Activated CD8-positive, alpha-beta T cell treated with anti-CD3 and anti-CD28 coated beads for 36 hours (primary cell): ENCODE results near the gene DOC2A. TPM values are rescaled to one million over a fixed set of nuclear protein-coding genes. Genes with fewer than 3 reads are reported as not detected.

ENCODE experiments used
- ATAC-seq: fragments of 200-7000 bp; cut with Tn5 transposase; one replicate; pipeline ENCODE4 v1.10.0; 2021; ENCODE audit warnings: mild to moderate bottlenecking, moderate library complexity
- CTCF ChIA-PET: fragments of 350-600 bp; sonication (Branson Sonifier 250); formaldehyde crosslinking; loops from one replicate; lab custom pipeline; 2021; ENCODE audit warnings: antibody characterized with exemption; lab: Charles Lee
- POLR2A ChIA-PET: fragments of 350-600 bp; sonication (Branson Sonifier 250); formaldehyde crosslinking; loops from one replicate; lab custom pipeline; 2021; ENCODE audit warnings: antibody characterized with exemption; lab: Charles Lee
- DNase-seq: peaks from one replicate; pipeline ENCODE4 v3.0.0-alpha.2; 2020
- H3K27ac Mint-ChIP-seq: one replicate; pipeline ENCODE4 v1.8.0; 2021; ENCODE audit warnings: mild to moderate bottlenecking, mixed read lengths
- H3K27me3 Mint-ChIP-seq: one replicate; pipeline ENCODE4 v1.8.0; 2021; ENCODE audit warnings: mixed read lengths
- H3K36me3 Mint-ChIP-seq: one replicate; pipeline ENCODE4 v1.8.0; 2021; ENCODE audit warnings: low read depth, mixed read lengths
- H3K4me1 Mint-ChIP-seq: one replicate; pipeline ENCODE4 v1.8.0; 2021; ENCODE audit warnings: low read depth, mixed read lengths
- H3K4me3 Mint-ChIP-seq: one replicate; pipeline ENCODE4 v1.8.0; 2021; ENCODE audit warnings: mild to moderate bottlenecking, moderate library complexity, mixed read lengths
- H3K9me3 Mint-ChIP-seq: one replicate; pipeline ENCODE4 v1.8.0; 2021; ENCODE audit warnings: mixed read lengths
- CTCF ChIP-seq: fragments of 200-600 bp; IDR thresholded peaks from one replicate; pipeline ENCODE4 v1.8.0; 2022; ENCODE audit warnings: antibody characterized with exemption, mild to moderate bottlenecking
- intact Hi-C: fragments of 100-400 bp; cut with micrococcal nuclease; formaldehyde crosslinking; loops from one replicate; pipeline ENCODE4 v1.10.0; 2022
- total RNA-seq, 2 experiments: library from RNA; stranded (reverse); gene quantifications; one replicate each; pipeline ENCODE4 v1.2.3, GENCODE V29; 2021

The DOC2A gene
- total RNA-seq, 2 experiments from 2014 or later = 0.68 to 1.8 TPM

DNA sequence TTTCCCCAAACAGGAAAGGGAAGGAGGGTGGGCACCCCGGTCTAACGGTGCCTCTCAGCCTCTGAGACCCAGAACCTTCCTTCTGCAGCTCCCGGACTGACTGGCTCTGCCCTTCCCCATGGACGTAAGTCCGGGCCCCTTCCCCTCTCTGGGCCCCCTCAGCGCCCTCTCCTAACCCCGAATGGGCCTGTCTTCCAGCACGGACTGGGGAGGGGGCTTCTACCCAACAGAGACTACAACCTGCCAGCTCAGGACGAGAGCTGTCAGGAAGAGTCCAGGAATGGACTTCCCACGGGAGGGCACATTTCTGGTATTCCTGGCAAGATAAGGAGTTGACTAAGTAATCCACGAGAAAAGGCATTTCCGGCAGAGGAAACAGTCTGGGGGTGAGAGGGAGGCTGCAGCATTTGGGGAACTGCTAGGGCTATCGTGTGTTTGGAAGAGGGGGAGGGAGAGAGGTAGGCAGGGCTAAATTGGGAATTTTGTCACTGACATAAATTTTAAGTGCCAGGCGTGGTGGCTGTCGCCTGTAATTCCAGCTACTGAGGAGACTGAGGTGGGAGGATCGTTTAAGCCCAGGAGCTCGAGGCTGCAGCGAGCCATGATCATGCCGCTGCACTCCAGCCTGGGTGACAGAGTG, 42.7 kb upstream of the DOC2A start:
- intact Hi-C loops = no loop called here
- H3K36me3 Mint-ChIP-seq = no peaks in the 10 kb centered on the region
- POLR2A ChIA-PET = interaction anchor here (1.1 to 4.6 kb wide), 2 partner anchors 11 to 38 kb away, joined by 5 to 44 read pairs; partner anchors contain the start of genes ALDOA and TBX6

DNA sequence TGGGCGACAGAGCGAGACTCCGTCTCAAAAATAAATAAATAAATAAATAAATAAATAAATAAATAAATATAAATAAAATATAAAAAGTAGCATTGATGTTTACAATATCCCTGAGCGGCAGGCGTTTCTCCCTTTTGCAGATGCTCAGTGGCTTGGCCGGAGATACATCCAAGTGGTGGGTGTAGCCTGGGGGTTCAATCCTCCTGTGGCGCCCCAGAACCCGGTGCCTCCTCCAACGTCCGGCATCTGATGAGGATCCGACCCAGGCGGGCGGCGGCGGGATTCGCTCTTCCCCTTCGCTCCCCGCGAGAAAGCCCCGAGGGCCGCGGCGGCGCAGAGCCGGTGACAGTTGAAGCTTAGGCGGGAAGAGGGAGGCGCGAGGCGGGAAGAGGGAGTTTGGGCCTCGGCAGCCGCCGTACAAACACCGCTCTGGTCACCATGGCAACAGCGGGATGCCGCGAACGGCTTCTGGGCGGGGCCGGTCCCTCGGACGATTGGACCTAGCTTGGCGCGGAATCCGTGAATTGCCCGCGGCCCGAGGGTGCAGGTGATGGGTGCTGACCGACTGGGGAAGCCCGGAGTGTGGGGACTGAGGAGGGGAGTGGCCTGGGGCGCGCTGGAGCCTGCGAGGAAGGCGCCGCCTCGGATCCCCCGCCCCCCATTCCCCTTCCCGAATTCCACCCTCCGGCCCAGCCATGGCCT, 42.0 kb upstream of the DOC2A start:
- CTCF ChIA-PET = interaction anchor here (0.7 to 2.8 kb wide), 5 partner anchors 10 to 354 kb away, joined by 3 to 14 read pairs (median 4); partner anchors contain the start of gene TLCD3B
- intact Hi-C loops = no loop called here
- ATAC-seq (peak; percentile 82), DNase-seq (peak; percentile 94)
- no peak for TF ChIP-seq CTCF
- peak overlapping the region; percentile 57 for H3K27ac Mint-ChIP-seq
- H3K36me3 Mint-ChIP-seq = no peaks in the 10 kb centered on the region
- peak overlapping the region; percentile 80 for H3K4me3 Mint-ChIP-seq
- POLR2A ChIA-PET = interaction anchor here (1.1 to 4.6 kb wide), 2 partner anchors 12 to 39 kb away, joined by 5 to 44 read pairs; partner anchors contain the start of genes ALDOA and TBX6
- H3K4me1 Mint-ChIP-seq = peaks cover 16% of the 10 kb centered on the region
- peaks cover 2% of the 10 kb centered on the region for H3K27me3 Mint-ChIP-seq
- no peaks in the 10 kb centered on the region for H3K9me3 Mint-ChIP-seq

More for the DNA sequence above, 42.7 kb upstream of the DOC2A start:
- CTCF ChIA-PET = interaction anchor here (0.7 to 2.8 kb wide), 7 partner anchors 9 to 355 kb away, joined by 3 to 14 read pairs (median 4); partner anchors contain the start of genes TBX6 and TLCD3B
- no peak overlapping the region for H3K27ac Mint-ChIP-seq
- TF ChIP-seq CTCF = no peak
- no peaks in the 10 kb centered on the region for H3K9me3 Mint-ChIP-seq
- H3K4me1 Mint-ChIP-seq = peaks cover 16% of the 10 kb centered on the region
- H3K27me3 Mint-ChIP-seq = peaks cover 2% of the 10 kb centered on the region
- DNase-seq = no peak
- ATAC-seq = peak; percentile 14
- peak overlapping the region; percentile 80 for H3K4me3 Mint-ChIP-seq

- peak overlapping the region; percentile 80 for H3K4me3 Mint-ChIP-seq
- ATAC-seq (no peak), DNase-seq (no peak)
- CTCF ChIA-PET = interaction anchor here (0.8 to 2.8 kb wide), 3 partner anchors 14 to 351 kb away, joined by 3 to 8 read pairs (median 4); partner anchors contain the start of gene ALDOA
- H3K27ac Mint-ChIP-seq = no peak overlapping the region
- intact Hi-C loops = no loop called here
- H3K4me1 Mint-ChIP-seq = peaks cover 16% of the 10 kb centered on the region
- no peaks in the 10 kb centered on the region for H3K9me3 Mint-ChIP-seq
- TF ChIP-seq CTCF = no peak
- POLR2A ChIA-PET = no interaction called here
- H3K27me3 Mint-ChIP-seq = peaks cover 2% of the 10 kb centered on the region
- no peaks in the 10 kb centered on the region for H3K36me3 Mint-ChIP-seq
Measured at GRCh38 chr16:30051518-30051917, 40.7 kb upstream of the DOC2A start.

DNA sequence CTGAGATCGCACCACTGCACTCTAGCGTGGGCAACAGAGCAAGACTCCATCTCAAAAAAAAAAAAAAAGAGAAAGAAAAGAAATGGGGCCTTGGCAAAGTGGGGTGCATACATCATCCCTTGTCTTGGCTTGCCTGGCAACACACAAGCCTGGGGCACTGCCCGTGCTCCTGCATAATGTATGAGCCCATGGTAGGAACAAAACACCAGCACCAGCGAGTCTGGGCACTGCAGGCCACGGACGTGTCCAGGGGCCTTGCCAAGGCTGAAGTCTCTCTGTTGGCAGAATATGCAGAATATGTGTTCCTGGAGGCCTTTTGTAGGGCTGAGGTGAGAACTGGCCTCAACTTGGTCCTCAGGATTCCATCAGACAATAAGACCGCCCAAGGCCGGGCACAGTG, 39.0 kb upstream of the DOC2A start:
- POLR2A ChIA-PET = interaction anchor here (1.1 kb wide), 1 partner anchor 13 kb away, joined by 4 read pairs; no protein-coding TSS in a partner anchor
- H3K27ac Mint-ChIP-seq = no peak overlapping the region
- no peak for TF ChIP-seq CTCF
- H3K4me3 Mint-ChIP-seq = no peak overlapping the region
- ATAC-seq (no peak), DNase-seq (no peak)
- H3K27me3 Mint-ChIP-seq = peaks cover 2% of the 10 kb centered on the region
- H3K36me3 Mint-ChIP-seq = no peaks in the 10 kb centered on the region
- intact Hi-C loops = no loop called here
- H3K4me1 Mint-ChIP-seq = peaks cover 10% of the 10 kb centered on the region
- H3K9me3 Mint-ChIP-seq = no peaks in the 10 kb centered on the region
- CTCF ChIA-PET = interaction anchor here (0.7 to 3.0 kb wide), 3 partner anchors 18 to 202 kb away, joined by 3 to 20 read pairs (median 6); partner anchors contain the start of gene TLCD3B
